ENCODE measurements around the gene DDR1.

Gene DDR1

DNA sequence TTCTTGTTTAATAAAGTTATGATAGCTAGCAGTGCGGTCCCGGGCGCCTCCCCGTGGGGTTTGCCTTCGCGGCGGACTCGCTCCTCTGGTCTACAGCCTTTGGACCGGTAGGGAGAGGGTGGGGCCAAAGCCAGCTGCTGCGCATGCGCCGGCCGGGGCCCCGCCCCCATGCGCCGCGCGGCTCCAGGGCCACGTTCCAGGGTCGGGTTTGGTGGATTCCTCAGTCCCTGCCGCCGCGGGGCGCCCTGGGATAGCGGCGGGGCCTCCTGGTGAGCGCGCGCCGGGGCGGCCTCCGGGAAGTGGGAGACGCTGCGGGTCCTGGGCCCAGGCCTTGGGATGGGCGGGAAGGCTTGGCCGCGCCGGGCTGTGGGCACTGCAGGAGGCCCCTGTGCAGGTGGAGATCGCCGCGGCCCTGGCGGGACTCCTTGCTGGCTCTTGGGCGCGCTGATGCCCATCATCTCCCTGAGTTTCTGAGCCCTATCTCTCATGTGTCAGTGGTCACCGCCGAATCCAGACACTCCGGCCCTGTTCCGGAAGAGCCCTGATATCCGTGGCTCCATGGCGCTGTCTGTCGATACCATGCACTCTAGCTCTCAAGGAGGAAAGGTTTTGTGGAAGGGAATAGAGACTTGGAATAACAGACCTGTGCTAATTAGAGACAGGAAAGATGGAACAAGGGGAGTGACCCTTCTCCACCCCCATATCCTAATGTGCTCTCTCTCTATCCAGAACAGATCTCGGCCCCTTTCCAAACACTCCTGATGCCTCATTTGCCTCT, 29.9 kb downstream of the DDR1 start, which contains the start of gene VARS2:
VARS2 (plus strand) TSS at position 163 of the 778 bp plus-strand sequence; CDS start at position 762, 599 bp downstream.
- TF ChIP-seq, protein P1, sequence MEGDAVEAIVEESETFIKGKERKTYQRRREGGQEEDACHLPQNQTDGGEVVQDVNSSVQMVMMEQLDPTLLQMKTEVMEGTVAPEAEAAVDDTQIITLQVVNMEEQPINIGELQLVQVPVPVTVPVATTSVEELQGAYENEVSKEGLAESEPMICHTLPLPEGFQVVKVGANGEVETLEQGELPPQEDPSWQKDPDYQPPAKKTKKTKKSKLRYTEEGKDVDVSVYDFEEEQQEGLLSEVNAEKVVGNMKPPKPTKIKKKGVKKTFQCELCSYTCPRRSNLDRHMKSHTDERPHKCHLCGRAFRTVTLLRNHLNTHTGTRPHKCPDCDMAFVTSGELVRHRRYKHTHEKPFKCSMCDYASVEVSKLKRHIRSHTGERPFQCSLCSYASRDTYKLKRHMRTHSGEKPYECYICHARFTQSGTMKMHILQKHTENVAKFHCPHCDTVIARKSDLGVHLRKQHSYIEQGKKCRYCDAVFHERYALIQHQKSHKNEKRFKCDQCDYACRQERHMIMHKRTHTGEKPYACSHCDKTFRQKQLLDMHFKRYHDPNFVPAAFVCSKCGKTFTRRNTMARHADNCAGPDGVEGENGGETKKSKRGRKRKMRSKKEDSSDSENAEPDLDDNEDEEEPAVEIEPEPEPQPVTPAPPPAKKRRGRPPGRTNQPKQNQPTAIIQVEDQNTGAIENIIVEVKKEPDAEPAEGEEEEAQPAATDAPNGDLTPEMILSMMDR (conservative IDR thresholded peaks at IDR 0.05; ENCODE audit: low read depth), result peak; percentile 76
- DNase-seq (ENCODE audit: low spot score), result peak; percentile 96
- peak within 1 kb of the TSS; percentile 87 for H3K27ac ChIP-seq
- CTCF ChIA-PET, result interaction anchor here (0.6 to 3.9 kb wide), 29 partner anchors 18 to 430 kb away, joined by 3 to 29 read pairs (median 4); partner anchors contain the start of gene DDR1
- POLR2A ChIA-PET (ENCODE audit: low non-redundant PET), result interaction anchor here (1.0 to 1.3 kb wide), 4 partner anchors 29 to 156 kb away, joined by 3 to 4 read pairs (median 3); no protein-coding TSS in a partner anchor

DNA sequence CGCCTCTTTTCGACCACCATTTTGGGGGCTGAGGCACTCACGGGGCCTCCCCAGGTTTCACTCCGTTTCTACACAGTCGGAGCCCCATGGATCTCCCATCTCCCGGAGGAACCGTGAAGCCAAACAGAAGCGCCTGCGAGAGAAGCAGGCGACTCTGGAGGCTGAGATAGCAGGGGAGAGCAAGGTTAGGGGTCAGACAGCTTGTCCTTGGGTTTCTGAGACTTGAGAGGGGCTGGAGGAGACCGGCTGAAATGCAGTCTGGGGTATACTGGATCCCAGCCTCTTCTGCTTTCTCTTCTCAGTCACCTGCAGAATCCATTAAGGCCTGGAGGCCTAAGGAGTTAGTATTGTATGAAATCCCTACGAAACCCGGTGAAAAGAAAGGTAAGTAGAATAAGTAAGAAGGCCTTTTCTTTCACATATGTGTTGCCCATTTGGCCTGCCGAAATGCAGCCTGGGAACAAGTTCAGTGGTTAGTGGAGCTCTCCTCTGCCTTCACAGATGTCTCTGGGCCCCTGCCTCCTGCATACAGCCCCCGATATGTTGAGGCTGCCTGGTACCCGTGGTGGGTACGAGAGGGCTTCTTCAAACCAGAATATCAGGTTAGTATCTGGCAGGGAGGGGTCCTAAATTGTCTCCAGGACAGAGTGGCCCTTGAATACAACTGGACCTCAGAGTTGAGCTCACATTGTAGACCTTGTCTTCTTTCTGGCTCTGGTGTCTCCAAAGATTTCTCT, 30.7 kb downstream of the DDR1 start:
- DNase-seq (ENCODE audit: low spot score), result no peak
- ChIA-PET CTCF (interaction anchor here (0.6 to 3.9 kb wide), 15 partner anchors 12 to 251 kb away, joined by 3 to 29 read pairs (median 4); partner anchors contain the start of gene CDSN), POLR2A (ENCODE audit: low non-redundant PET) (no interaction called here)
- TF ChIP-seq, protein P1 (conservative IDR thresholded peaks at IDR 0.05; ENCODE audit: low read depth), result no peak
- H3K27ac ChIP-seq, result peak overlapping the region; percentile 87

DNA sequence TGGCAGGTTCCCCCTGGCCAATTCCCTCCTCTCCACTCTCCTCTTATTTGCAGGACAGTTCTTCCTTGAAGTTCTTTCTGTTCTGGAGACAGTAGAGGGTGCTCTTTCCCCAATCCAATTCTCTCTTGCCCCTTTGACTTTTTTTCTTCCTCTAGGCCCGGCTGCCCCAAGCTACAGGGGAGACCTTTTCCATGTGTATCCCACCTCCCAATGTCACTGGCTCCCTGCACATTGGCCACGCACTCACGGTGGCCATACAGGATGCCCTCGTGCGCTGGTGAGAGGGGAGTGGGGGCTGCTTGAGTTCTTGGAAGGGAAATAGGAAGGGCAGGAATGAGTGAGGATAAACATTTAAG, 31.2 kb downstream of the DDR1 start:
- ChIA-PET CTCF (interaction anchor here (0.6 to 3.9 kb wide), 21 partner anchors 11 to 349 kb away, joined by 3 to 29 read pairs (median 4); partner anchors contain the start of genes CDSN, DDR1 and MUCL3), POLR2A (ENCODE audit: low non-redundant PET) (interaction anchor here (0.6 kb wide), 1 partner anchor 160 kb away, joined by 3 read pairs; no protein-coding TSS in a partner anchor)
- TF ChIP-seq, protein P1 (conservative IDR thresholded peaks at IDR 0.05; ENCODE audit: low read depth), result peak; percentile 74
- peak overlapping the region; percentile 87 for H3K27ac ChIP-seq
- DNase-seq (ENCODE audit: low spot score), result peak; percentile 75

DNA sequence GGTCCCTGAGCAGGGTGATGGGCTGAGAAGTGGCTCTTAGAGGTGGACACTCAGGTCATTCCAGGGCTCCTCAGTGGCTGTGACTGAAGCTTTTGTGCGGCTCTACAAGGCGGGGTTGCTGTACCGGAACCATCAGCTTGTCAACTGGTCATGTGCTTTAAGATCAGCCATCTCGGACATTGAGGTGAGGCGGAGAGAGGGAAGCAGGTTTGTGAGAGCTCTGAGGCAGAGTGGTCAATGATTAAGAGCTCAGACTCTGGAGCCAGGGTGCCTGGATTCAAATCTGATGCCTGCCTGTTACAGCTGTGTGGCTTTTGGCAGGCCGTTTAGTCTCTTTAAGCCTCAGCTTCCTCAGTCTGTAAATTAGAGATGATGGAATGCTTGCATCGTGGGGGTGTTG, 32.7 kb downstream of the DDR1 start:
- no peak for DNase-seq (ENCODE audit: low spot score)
- ChIA-PET POLR2A (ENCODE audit: low non-redundant PET) (no interaction called here), CTCF (interaction anchor here (0.5 to 2.9 kb wide), 2 partner anchors 153 to 182 kb away, joined by 4 to 24 read pairs; no protein-coding TSS in a partner anchor)
- H3K27ac ChIP-seq, result peak overlapping the region; percentile 46
- TF ChIP-seq, protein P1 (conservative IDR thresholded peaks at IDR 0.05; ENCODE audit: low read depth), result no peak

DNA sequence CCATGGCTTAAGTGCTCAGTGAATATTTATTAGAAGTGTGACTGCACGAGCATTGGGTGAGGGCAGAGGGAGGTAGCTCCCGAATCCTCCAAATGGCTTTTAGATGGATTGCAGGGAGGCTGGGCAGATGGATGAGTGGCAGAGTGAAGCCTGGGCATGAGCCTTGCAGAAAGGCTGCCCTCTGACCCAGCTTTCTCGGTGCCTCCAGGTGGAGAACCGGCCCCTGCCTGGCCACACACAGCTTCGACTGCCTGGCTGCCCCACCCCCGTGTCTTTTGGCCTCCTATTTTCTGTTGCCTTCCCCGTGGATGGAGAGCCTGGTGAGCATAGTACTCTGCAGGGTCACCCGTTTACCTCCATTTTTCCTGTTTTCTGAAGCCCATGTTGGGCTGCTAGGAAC, 33.2 kb downstream of the DDR1 start:
- DNase-seq (ENCODE audit: low spot score), result no peak
- peak overlapping the region; percentile 46 for H3K27ac ChIP-seq
- ChIA-PET CTCF (interaction anchor here (1.9 to 2.9 kb wide), 2 partner anchors 153 to 162 kb away, joined by 8 to 24 read pairs; no protein-coding TSS in a partner anchor), POLR2A (ENCODE audit: low non-redundant PET) (no interaction called here)
- TF ChIP-seq, protein P1 (conservative IDR thresholded peaks at IDR 0.05; ENCODE audit: low read depth), result no peak

DNA sequence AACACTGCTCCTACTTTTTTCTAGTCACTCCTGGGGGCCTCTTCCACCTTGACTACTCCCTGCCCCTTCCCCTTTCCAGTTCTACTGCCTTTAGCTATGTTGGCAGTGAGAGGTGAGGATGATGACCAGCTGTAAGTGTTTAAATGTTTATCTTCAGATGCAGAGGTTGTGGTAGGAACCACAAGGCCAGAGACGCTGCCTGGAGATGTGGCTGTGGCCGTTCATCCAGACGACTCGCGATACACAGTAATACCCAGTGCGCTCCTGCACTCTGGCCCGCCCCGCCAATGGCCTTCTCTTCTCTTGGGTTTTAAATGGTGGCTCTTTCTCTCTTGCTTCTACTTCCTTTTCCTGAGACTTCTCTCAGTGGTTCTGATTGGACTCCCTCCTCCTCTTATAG, 34.4 kb downstream of the DDR1 start:
- peak overlapping the region; percentile 20; the same call in 1 of the 2 replicates for H3K27ac ChIP-seq
- ChIA-PET CTCF (interaction anchor here (0.5 to 1.9 kb wide), 2 partner anchors 154 to 161 kb away, joined by 5 to 8 read pairs; no protein-coding TSS in a partner anchor), POLR2A (ENCODE audit: low non-redundant PET) (no interaction called here)
- TF ChIP-seq, protein P1 (conservative IDR thresholded peaks at IDR 0.05; ENCODE audit: low read depth), result no peak
- DNase-seq (ENCODE audit: low spot score), result no peak
